ENCODE measurements around the gene PNCK. TPM values are rescaled to one million over a fixed set of nuclear protein-coding genes. Genes with fewer than 3 reads are reported as not detected.

PNCK gene
- not detected for total RNA-seq

- Histone ChIP-seq H3K9me3 (no peaks in the 10 kb centered on the region), H3K36me3 (replicated peaks in 1 of 2; ENCODE audit: insufficient read depth in 1 of 2, low read depth in 2 of 2) (no peaks in the 10 kb centered on the region), H3K4me1 (no peaks in the 10 kb centered on the region), H3K27ac (no peak within 1 kb of the TSS), H3K27me3 (no peaks in the 10 kb centered on the region), H3K4me3 (no peak within 1 kb of the TSS)
- no peak for TF ChIP-seq CTCF (IDR thresholded peaks at IDR 0.05)
- no peak for TF ChIP-seq POLR2A (IDR thresholded peaks at IDR 0.05)
- intact Hi-C loops (cut with DNase I) = no loop called here
- DNase-seq = no peak
- 2% methylated on average over 11 of the region's 98 CpGs; no CpG with 5 or more reads in 1 of the 2 donors for WGBS, 2 donors
- ATAC-seq = no peak
Measured at GRCh38 chrX:153673428-153674218, at the start of gene PNCK. Gene PNCK, minus strand, starts transcription at chrX:153673813. Its CDS starts 737 bp downstream, at chrX:153673076.

GRCh38 chrX:153722704-153723350 is 49.2 kb upstream of the PNCK start:
- H3K9me3 ChIP-seq = no peaks in the 10 kb centered on the region
- 15% methylated on average over 12 of the region's 12 CpGs; no CpG with 5 or more reads in 1 of the 2 donors for WGBS, 2 donors
- TF ChIP-seq CTCF (IDR thresholded peaks at IDR 0.05) (no peak), POLR2A (IDR thresholded peaks at IDR 0.05) (peak in 1 of 3 donors; percentile 19)
- H3K4me3 ChIP-seq = peak overlapping the region; percentile 16 to 58
- DNase-seq (peak; percentile 38 to 60 (median 48)), ATAC-seq (no peak)
- intact Hi-C loops (cut with DNase I) = no loop called here
- H3K27me3 ChIP-seq = no peaks in the 10 kb centered on the region
- H3K27ac ChIP-seq = peak overlapping the region; percentile 45 to 92 (median 87)
- H3K4me1 ChIP-seq = peaks cover 72% of the 10 kb centered on the region
- H3K36me3 ChIP-seq (replicated peaks in 1 of 2; ENCODE audit: insufficient read depth in 1 of 2, low read depth in 2 of 2) = no peaks in the 10 kb centered on the region

GRCh38 chrX:153719701-153720100 is 46.1 kb upstream of the PNCK start:
- Histone ChIP-seq H3K36me3 (replicated peaks in 1 of 2; ENCODE audit: insufficient read depth in 1 of 2, low read depth in 2 of 2) (peaks cover 0 to 3% of the 10 kb centered on the region in 2 donors), H3K9me3 (no peaks in the 10 kb centered on the region), H3K4me3 (no peak overlapping the region), H3K27ac (peak overlapping the region; percentile 25 to 81 (median 66)), H3K4me1 (peaks cover 41% of the 10 kb centered on the region), H3K27me3 (no peaks in the 10 kb centered on the region)
- DNase-seq (peak; percentile 54 to 83 (median 71)), ATAC-seq (peak; percentile 39)
- WGBS, 2 donors = 50% methylated on average over 1 to 2 of the region's 2 CpGs
- TF ChIP-seq CTCF (IDR thresholded peaks at IDR 0.05) = no peak
- no peak for TF ChIP-seq POLR2A (IDR thresholded peaks at IDR 0.05)
- intact Hi-C loops (cut with DNase I) = no loop called here

GRCh38 chrX:153719238-153719637 is 45.6 kb upstream of the PNCK start:
- intact Hi-C loops (cut with DNase I) = no loop called here
- 0 to 39% methylated on average over 1 to 2 of the region's 2 CpGs for WGBS, 2 donors
- DNase-seq = peak; percentile 48 to 78 (median 72)
- H3K9me3 ChIP-seq = no peaks in the 10 kb centered on the region
- ATAC-seq = peak; percentile 59
- no peaks in the 10 kb centered on the region for H3K27me3 ChIP-seq
- H3K27ac ChIP-seq = peak overlapping the region; percentile 25 to 81 (median 66)
- peaks cover 41% of the 10 kb centered on the region for H3K4me1 ChIP-seq
- TF ChIP-seq CTCF (IDR thresholded peaks at IDR 0.05) (no peak), POLR2A (IDR thresholded peaks at IDR 0.05) (no peak)
- no peak overlapping the region for H3K4me3 ChIP-seq
- peaks cover 0 to 3% of the 10 kb centered on the region in 2 donors for H3K36me3 ChIP-seq (replicated peaks in 1 of 2; ENCODE audit: insufficient read depth in 1 of 2, low read depth in 2 of 2)

Measured in body of pancreas (tissue), 4 donors.